ENCODE data around the gene MRPS15. TPM values are rescaled to one million over a fixed set of nuclear protein-coding genes. Genes with fewer than 3 reads are reported as not detected.
"Not testable (repeated sequence)": the region's sequence is repeated elsewhere in the genome, so short reads cannot be mapped to it uniquely, and the experiment has no call there.

The MRPS15 gene
- polyA plus RNA-seq (2013, experiment 1 of 2) = 122 TPM
- polyA plus RNA-seq (2013, experiment 2 of 2) = 133 TPM

- Histone ChIP-seq H3K4me3 (ENCODE audit: extremely low read depth, insufficient read depth, low read length, poor library complexity, severe bottlenecking) (peak within 1 kb of the TSS; percentile 89), H3K27ac (ENCODE audit: low read depth, low read length, severe bottlenecking) (peak within 1 kb of the TSS; percentile 99), H3K9me3 (ENCODE audit: control insufficient read depth, low read length) (no peaks in the 10 kb centered on the region), H3K36me3 (ENCODE audit: control insufficient read depth, insufficient read depth, low read length) (peaks cover 35% of the 10 kb centered on the region), H3K4me1 (ENCODE audit: control insufficient read depth, insufficient read depth, low read length, poor library complexity, severe bottlenecking) (peaks cover 12% of the 10 kb centered on the region)
- 0 to 1% methylated on average over 60 to 63 of the region's 65 CpGs for WGBS, 2 experiments (ENCODE audit: insufficient coverage in 2 of 2)
Observed at GRCh38 chr1:36463803-36464604, at the start of gene MRPS15. MRPS15 (minus strand) TSS chr1:36464384; CDS start chr1:36464275, 109 bp downstream.

- H3K4me1 ChIP-seq (ENCODE audit: control insufficient read depth, insufficient read depth, low read length, poor library complexity, severe bottlenecking) = no peaks in the 10 kb centered on the region
- 83% methylated on average over 1 of the region's 1 CpG; no CpG with 5 or more reads in 1 of the 2 experiments for WGBS, 2 experiments (ENCODE audit: insufficient coverage in 2 of 2)
- H3K4me3 ChIP-seq (ENCODE audit: extremely low read depth, insufficient read depth, low read length, poor library complexity, severe bottlenecking) = no peak overlapping the region
- H3K36me3 ChIP-seq (ENCODE audit: control insufficient read depth, insufficient read depth, low read length) = no peaks in the 10 kb centered on the region
- H3K27ac ChIP-seq (ENCODE audit: low read depth, low read length, severe bottlenecking) = no peak overlapping the region
- H3K9me3 ChIP-seq (ENCODE audit: control insufficient read depth, low read length) = no peaks in the 10 kb centered on the region
Observed at GRCh38 chr1:36512842-36513241, 48.7 kb upstream of the MRPS15 start.

GRCh38 chr1:36511804-36512798 lies 47.9 kb upstream of the MRPS15 start:
- no peaks in the 10 kb centered on the region for H3K4me1 ChIP-seq (ENCODE audit: control insufficient read depth, insufficient read depth, low read length, poor library complexity, severe bottlenecking)
- H3K27ac ChIP-seq (ENCODE audit: low read depth, low read length, severe bottlenecking) = no peak overlapping the region
- no peaks in the 10 kb centered on the region for H3K36me3 ChIP-seq (ENCODE audit: control insufficient read depth, insufficient read depth, low read length)
- no peak overlapping the region for H3K4me3 ChIP-seq (ENCODE audit: extremely low read depth, insufficient read depth, low read length, poor library complexity, severe bottlenecking)
- no peaks in the 10 kb centered on the region for H3K9me3 ChIP-seq (ENCODE audit: control insufficient read depth, low read length)
- 71 to 83% methylated on average over 9 to 12 of the region's 15 CpGs for WGBS, 2 experiments (ENCODE audit: insufficient coverage in 2 of 2)

GRCh38 chr1:36511220-36511619 lies 47.0 kb upstream of the MRPS15 start:
- not testable (repeated sequence) for H3K4me1 ChIP-seq (ENCODE audit: control insufficient read depth, insufficient read depth, low read length, poor library complexity, severe bottlenecking); H3K27ac ChIP-seq (ENCODE audit: low read depth, low read length, severe bottlenecking); H3K9me3 ChIP-seq (ENCODE audit: control insufficient read depth, low read length); H3K36me3 ChIP-seq (ENCODE audit: control insufficient read depth, insufficient read depth, low read length); H3K4me3 ChIP-seq (ENCODE audit: extremely low read depth, insufficient read depth, low read length, poor library complexity, severe bottlenecking)
- WGBS, 2 experiments (ENCODE audit: insufficient coverage in 2 of 2) = 93 to 100% methylated on average over 1 to 2 of the region's 2 CpGs

- WGBS, 2 experiments (ENCODE audit: insufficient coverage in 2 of 2) = 84 to 88% methylated on average over 7 of the region's 7 CpGs
- H3K27ac ChIP-seq (ENCODE audit: low read depth, low read length, severe bottlenecking) = no peak overlapping the region
- H3K4me1 ChIP-seq (ENCODE audit: control insufficient read depth, insufficient read depth, low read length, poor library complexity, severe bottlenecking) = no peaks in the 10 kb centered on the region
- H3K4me3 ChIP-seq (ENCODE audit: extremely low read depth, insufficient read depth, low read length, poor library complexity, severe bottlenecking) = no peak overlapping the region
- no peaks in the 10 kb centered on the region for H3K9me3 ChIP-seq (ENCODE audit: control insufficient read depth, low read length)
- H3K36me3 ChIP-seq (ENCODE audit: control insufficient read depth, insufficient read depth, low read length) = no peaks in the 10 kb centered on the region
Observed at GRCh38 chr1:36510418-36510817, 46.2 kb upstream of the MRPS15 start.

GRCh38 chr1:36508257-36508656 lies 44.1 kb upstream of the MRPS15 start:
- Histone ChIP-seq H3K36me3 (ENCODE audit: control insufficient read depth, insufficient read depth, low read length) (no peaks in the 10 kb centered on the region), H3K9me3 (ENCODE audit: control insufficient read depth, low read length) (no peaks in the 10 kb centered on the region), H3K4me3 (ENCODE audit: extremely low read depth, insufficient read depth, low read length, poor library complexity, severe bottlenecking) (no peak overlapping the region), H3K4me1 (ENCODE audit: control insufficient read depth, insufficient read depth, low read length, poor library complexity, severe bottlenecking) (no peaks in the 10 kb centered on the region), H3K27ac (ENCODE audit: low read depth, low read length, severe bottlenecking) (no peak overlapping the region)
- 90 to 95% methylated on average over 2 to 3 of the region's 3 CpGs for WGBS, 2 experiments (ENCODE audit: insufficient coverage in 2 of 2)

- Histone ChIP-seq H3K27ac (ENCODE audit: low read depth, low read length, severe bottlenecking) (no peak overlapping the region), H3K36me3 (ENCODE audit: control insufficient read depth, insufficient read depth, low read length) (no peaks in the 10 kb centered on the region), H3K4me1 (ENCODE audit: control insufficient read depth, insufficient read depth, low read length, poor library complexity, severe bottlenecking) (no peaks in the 10 kb centered on the region), H3K4me3 (ENCODE audit: extremely low read depth, insufficient read depth, low read length, poor library complexity, severe bottlenecking) (no peak overlapping the region), H3K9me3 (ENCODE audit: control insufficient read depth, low read length) (no peaks in the 10 kb centered on the region)
- WGBS, 2 experiments (ENCODE audit: insufficient coverage in 2 of 2) = 100% methylated on average over 1 to 3 of the region's 5 CpGs
Observed at GRCh38 chr1:36506276-36506920, 42.2 kb upstream of the MRPS15 start.

GRCh38 chr1:36503733-36504132 lies 39.5 kb upstream of the MRPS15 start:
- Histone ChIP-seq H3K27ac (ENCODE audit: low read depth, low read length, severe bottlenecking) (no peak overlapping the region), H3K4me1 (ENCODE audit: control insufficient read depth, insufficient read depth, low read length, poor library complexity, severe bottlenecking) (no peaks in the 10 kb centered on the region), H3K36me3 (ENCODE audit: control insufficient read depth, insufficient read depth, low read length) (no peaks in the 10 kb centered on the region), H3K4me3 (ENCODE audit: extremely low read depth, insufficient read depth, low read length, poor library complexity, severe bottlenecking) (no peak overlapping the region), H3K9me3 (ENCODE audit: control insufficient read depth, low read length) (no peaks in the 10 kb centered on the region)
- WGBS, 2 experiments (ENCODE audit: insufficient coverage in 2 of 2) = no CpG with 5 or more reads among the region's 1 CpG

- no peak overlapping the region for H3K27ac ChIP-seq (ENCODE audit: low read depth, low read length, severe bottlenecking)
- H3K36me3 ChIP-seq (ENCODE audit: control insufficient read depth, insufficient read depth, low read length) = no peaks in the 10 kb centered on the region
- no peak overlapping the region for H3K4me3 ChIP-seq (ENCODE audit: extremely low read depth, insufficient read depth, low read length, poor library complexity, severe bottlenecking)
- WGBS, 2 experiments (ENCODE audit: insufficient coverage in 2 of 2) = no CpG with 5 or more reads among the region's 1 CpG
- H3K4me1 ChIP-seq (ENCODE audit: control insufficient read depth, insufficient read depth, low read length, poor library complexity, severe bottlenecking) = no peaks in the 10 kb centered on the region
- H3K9me3 ChIP-seq (ENCODE audit: control insufficient read depth, low read length) = no peaks in the 10 kb centered on the region
Observed at GRCh38 chr1:36503159-36503558, 39.0 kb upstream of the MRPS15 start.

- no peaks in the 10 kb centered on the region for H3K4me1 ChIP-seq (ENCODE audit: control insufficient read depth, insufficient read depth, low read length, poor library complexity, severe bottlenecking)
- no peak overlapping the region for H3K4me3 ChIP-seq (ENCODE audit: extremely low read depth, insufficient read depth, low read length, poor library complexity, severe bottlenecking)
- H3K36me3 ChIP-seq (ENCODE audit: control insufficient read depth, insufficient read depth, low read length) = no peaks in the 10 kb centered on the region
- H3K27ac ChIP-seq (ENCODE audit: low read depth, low read length, severe bottlenecking) = no peak overlapping the region
- WGBS, 2 experiments (ENCODE audit: insufficient coverage in 2 of 2) = 100% methylated on average over 1 of the region's 2 CpGs; no CpG with 5 or more reads in 1 of the 2 experiments
- H3K9me3 ChIP-seq (ENCODE audit: control insufficient read depth, low read length) = no peaks in the 10 kb centered on the region
Observed at GRCh38 chr1:36502616-36503015, 38.4 kb upstream of the MRPS15 start.
